Transverse colon (tissue), 4 donors: ENCODE data around the gene ACAN. TPM values are rescaled to one million over a fixed set of nuclear protein-coding genes. Genes with fewer than 3 reads are reported as not detected.

Source experiments
- DNase-seq: peaks from one replicate; pipeline ENCODE4 v3.0.0-alpha.2; 2019
- H3K27ac ChIP-seq, 4 donors: fragments of 200-600 bp; sonication (generic); 2 replicates each; pipeline ENCODE4 v1.5.1; 2016 to 2018; ENCODE audit warnings: inconsistent platforms in 4 of 4
- H3K27me3 ChIP-seq: fragments of 200-600 bp; sonication (generic); 2 replicates; pipeline ENCODE4 v1.5.1; 2017; ENCODE audit warnings: inconsistent platforms
- H3K36me3 ChIP-seq, 4 donors: fragments of 200-600 bp; sonication (generic); 2 replicates each; pipeline ENCODE4 v1.5.1; 2017 to 2019; ENCODE audit warnings: inconsistent platforms in 4 of 4
- H3K4me1 ChIP-seq, 4 donors: fragments of 200-600 bp; sonication (generic); 2 replicates each; pipeline ENCODE4 v1.5.1; 2017 to 2020; ENCODE audit warnings: inconsistent platforms in 4 of 4
- H3K4me3 ChIP-seq, 4 donors: fragments of 200-600 bp; sonication (generic); 1 replicate in 1 of 4; 2 replicates in 3 of 4; pipeline versions ENCODE4 v1.5.1 to v1.6.1; 2017 to 2019; ENCODE audit warnings: inconsistent platforms in 4 of 4
- H3K9me3 ChIP-seq, 2 donors: fragments of 200-600 bp; sonication (generic); 2 replicates each; pipeline ENCODE4 v1.5.1; 2017 to 2019; ENCODE audit warnings: inconsistent platforms in 2 of 2
- CTCF ChIP-seq, 5 experiments: fragments of 200-600 bp in 3 of 5; fragments of 450-650 bp in 2 of 5; sonication (generic) in 3 of 5; IDR thresholded peaks; 1 replicate in 2 of 5; 2 replicates in 3 of 5; pipeline ENCODE4 v1.5.1; 2016 to 2017; ENCODE audit warnings: antibody characterized with exemption in 5 of 5, inconsistent platforms in 3 of 5, mild to moderate bottlenecking in 2 of 5, moderate library complexity in 1 of 5
- EP300 ChIP-seq: sonication (generic); formaldehyde crosslinking; IDR thresholded peaks from one replicate; pipeline ENCODE4 v1.6.1; 2017; ENCODE audit warnings: antibody characterized with exemption, low read depth
- POLR2A ChIP-seq: fragments of 450-650 bp; IDR thresholded peaks from one replicate; pipeline ENCODE4 v1.6.1; 2016; ENCODE audit warnings: antibody characterized with exemption, mild to moderate bottlenecking, moderate library complexity
- POLR2AphosphoS5 ChIP-seq, 3 donors: sonication (generic); formaldehyde crosslinking; IDR thresholded peaks; one replicate each; pipeline ENCODE4 v1.6.1; 2016; ENCODE audit warnings: antibody characterized with exemption in 3 of 3
- WGBS, 2 donors: methylation state at CpG; one replicate each; pipeline ENCODE4 v1.1.5; 2018; ENCODE audit warnings: low coverage in 1 of 2; 5-methylcytosine and 5-hydroxymethylcytosine counted together
- in situ Hi-C, 4 donors: fragments of 200-750 bp; cut with MboI; loops; one replicate each; pipeline versions ENCODE4 v1.15.0 to v1.15.1; 2017; ENCODE audit warnings: low sequenced_read_pairs in 3 of 4, low pct_ligation_motif_present in 1 of 4, low pct_unique_long_range_greater_than_20kb in 1 of 4
- intact Hi-C: fragments of 100-400 bp; cut with DNase I; formaldehyde crosslinking; loops from one replicate; pipeline ENCODE4 v1.15.1; 2023; ENCODE audit warnings: low total_unique reads
- total RNA-seq, 4 donors: library from RNA; depleted of rRNA; stranded (reverse); fragments of >200 nt; gene quantifications; one replicate each; pipeline ENCODE4 v1.1.0, GENCODE V29; 2016

The ACAN gene
- total RNA-seq, 4 donors from 2014 or later, result 0.14 TPM; not detected in 3

DNA sequence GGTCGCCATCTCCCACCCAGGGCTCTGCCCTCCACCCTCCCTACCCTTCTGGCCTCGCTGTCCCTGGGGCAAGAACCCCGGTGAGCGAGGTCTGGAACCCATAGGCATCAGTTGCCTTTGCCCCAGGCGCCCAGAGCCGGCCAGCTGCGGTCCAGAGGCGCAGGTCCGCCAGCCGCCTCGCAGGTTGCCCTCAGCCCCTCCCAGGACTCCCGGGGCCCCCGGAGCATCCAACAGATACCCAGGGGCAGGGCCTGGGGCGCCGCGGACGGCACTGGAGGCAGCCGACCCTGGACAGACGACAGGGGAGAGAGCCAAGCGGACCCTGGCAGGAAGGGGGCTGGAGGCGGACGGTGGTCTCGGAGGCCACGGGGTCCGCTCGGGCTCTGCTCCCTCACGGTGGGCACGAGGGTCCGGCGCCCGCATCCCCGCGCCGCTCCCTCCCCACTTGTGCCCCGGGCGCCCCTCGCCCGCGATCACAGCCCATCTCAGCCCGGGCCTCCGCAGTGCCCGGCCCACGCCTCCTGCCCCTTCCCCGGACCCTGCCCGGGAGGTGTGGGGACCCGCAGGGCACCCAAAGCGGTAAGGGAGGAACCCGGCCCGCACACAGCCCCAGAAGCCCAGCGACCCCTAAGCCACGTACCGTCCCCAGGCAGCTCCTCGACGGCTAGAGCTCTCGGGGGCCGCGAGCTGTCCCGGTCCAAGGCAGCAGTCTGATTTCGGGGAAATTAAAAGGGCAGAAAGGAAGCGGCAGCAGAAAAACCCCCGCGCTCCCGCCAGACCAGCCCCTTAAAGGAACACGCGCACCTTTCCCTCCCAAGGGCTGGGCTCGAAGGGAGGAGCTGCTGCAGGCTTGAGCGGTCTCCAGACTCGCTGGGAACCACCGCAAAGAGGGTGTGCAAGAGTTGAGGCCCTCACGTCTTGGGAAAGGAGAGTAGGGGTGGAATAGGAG, 91.9 kb downstream of the ACAN start, which contains the start of gene HAPLN3:
Gene HAPLN3 (minus strand): TSS at position 726 of the 949 bp plus-strand sequence. CDS start 8,246 bp downstream, outside the sequence.
- in situ Hi-C loops, result no loop called here
- Histone ChIP-seq H3K4me3 (peak within 1 kb of the TSS; percentile 30 to 52 (median 40)), H3K9me3 (no peaks in the 10 kb centered on the region), H3K36me3 (no peaks in the 10 kb centered on the region), H3K27me3 (peaks cover 27% of the 10 kb centered on the region), H3K27ac (no peak within 1 kb of the TSS), H3K4me1 (peaks cover 14 to 31% (median 26%) of the 10 kb centered on the region in 4 donors)
- peak; percentile 46 for DNase-seq
- 2% methylated on average over 26 of the region's 70 CpGs; no CpG with 5 or more reads in 1 of the 2 donors for WGBS, 2 donors
- no peak for TF ChIP-seq POLR2AphosphoS5 (IDR thresholded peaks at IDR 0.05)
- no peak for TF ChIP-seq CTCF (IDR thresholded peaks at IDR 0.05)
- no peak for TF ChIP-seq POLR2A
- TF ChIP-seq EP300, result no peak
- intact Hi-C loops, result no loop called here

- intact Hi-C loops, result no loop called here
- Histone ChIP-seq H3K27ac (peak overlapping the region in 1 of 4 donors; percentile 36), H3K9me3 (no peaks in the 10 kb centered on the region), H3K4me3 (no peak overlapping the region), H3K4me1 (peaks cover 14 to 31% (median 26%) of the 10 kb centered on the region in 4 donors), H3K36me3 (no peaks in the 10 kb centered on the region), H3K27me3 (peaks cover 27% of the 10 kb centered on the region)
- TF ChIP-seq POLR2AphosphoS5 (IDR thresholded peaks at IDR 0.05) (no peak), CTCF (IDR thresholded peaks at IDR 0.05) (no peak), POLR2A (no peak), EP300 (no peak)
- in situ Hi-C loops, result no loop called here
- 77 to 100% methylated on average over 1 to 8 of the region's 8 CpGs for WGBS, 2 donors
- DNase-seq, result no peak
Measured at GRCh38 chr15:88896333-88897033, 93.2 kb downstream of the ACAN start.

GRCh38 chr15:88897142-88897455, 93.9 kb downstream of the ACAN start:
- DNase-seq, result no peak
- WGBS, 2 donors, result 32 to 60% methylated on average over 1 to 8 of the region's 8 CpGs
- TF ChIP-seq POLR2AphosphoS5 (IDR thresholded peaks at IDR 0.05) (no peak), POLR2A (no peak), EP300 (no peak), CTCF (IDR thresholded peaks at IDR 0.05) (no peak)

More at GRCh38 chr15:88897142-88897455, 93.9 kb downstream of the ACAN start:
- Histone ChIP-seq H3K4me1 (peaks cover 14 to 31% (median 26%) of the 10 kb centered on the region in 4 donors), H3K4me3 (no peak overlapping the region), H3K36me3 (no peaks in the 10 kb centered on the region), H3K9me3 (no peaks in the 10 kb centered on the region), H3K27ac (peak overlapping the region in 3 of 4 donors; percentile 33 to 53 (median 36)), H3K27me3 (peaks cover 27% of the 10 kb centered on the region)
- intact Hi-C loops, result no loop called here
- in situ Hi-C loops, result no loop called here
